Liver (tissue), 9 donors: ENCODE data around the gene RAB27A. TPM values are rescaled to one million over a fixed set of nuclear protein-coding genes. Genes with fewer than 3 reads are reported as not detected.
"Not testable (repeated sequence)": the region's sequence is repeated elsewhere in the genome, so short reads cannot be mapped to it uniquely, and the experiment has no call there.

ENCODE experiments used
- DNase-seq: peaks from one replicate; pipeline ENCODE4 v3.0.0-alpha.2; 2017; ENCODE audit warnings: low spot score
- H3K27ac ChIP-seq, 2 donors: one replicate each; pipeline ENCODE4 v1.7.0; 2013; ENCODE audit warnings: inconsistent platforms in 2 of 2, low read length in 2 of 2, control low read depth in 1 of 2, low read depth in 1 of 2, mild to moderate bottlenecking in 1 of 2
- H3K27me3 ChIP-seq, 4 donors: one replicate each; pipeline versions ENCODE4 v1.6.1 to v1.7.0; 2013; ENCODE audit warnings: low read length in 3 of 4, inconsistent platforms in 1 of 4, mild to moderate bottlenecking in 1 of 4, moderate library complexity in 1 of 4; ENCODE audit not compliant: control insufficient read depth in 4 of 4, insufficient read depth in 4 of 4
- H3K36me3 ChIP-seq, 4 donors: one replicate each; pipeline versions ENCODE4 v1.6.1 to v1.7.0; 2013; ENCODE audit warnings: low read length in 3 of 4, mild to moderate bottlenecking in 3 of 4, low read depth in 1 of 4, moderate library complexity in 1 of 4; ENCODE audit not compliant: control insufficient read depth in 4 of 4, insufficient read depth in 3 of 4
- H3K4me1 ChIP-seq, 4 donors: one replicate each; pipeline versions ENCODE4 v1.6.1 to v1.7.0; 2013; ENCODE audit warnings: low read length in 3 of 4, mild to moderate bottlenecking in 3 of 4, moderate library complexity in 1 of 4; ENCODE audit not compliant: control insufficient read depth in 4 of 4, insufficient read depth in 4 of 4
- H3K4me3 ChIP-seq, 3 donors: one replicate each; pipeline versions ENCODE4 v1.6.1 to v1.7.0; 2013; ENCODE audit warnings: low read length in 3 of 3, control low read depth in 1 of 3, low read depth in 1 of 3, mild to moderate bottlenecking in 1 of 3
- H3K9ac ChIP-seq, 2 donors: one replicate each; pipeline ENCODE4 v1.7.0; 2013; ENCODE audit warnings: low read length in 2 of 2, mild to moderate bottlenecking in 2 of 2, moderate library complexity in 2 of 2, control low read depth in 1 of 2, low read depth in 1 of 2
- H3K9me3 ChIP-seq, 4 donors: one replicate each; pipeline versions ENCODE4 v1.6.1 to v1.7.0; 2013; ENCODE audit warnings: low read length in 3 of 4; ENCODE audit not compliant: control insufficient read depth in 4 of 4
- EGR1 ChIP-seq, 2 donors: IDR thresholded peaks; 2 replicates each; pipeline ENCODE4 v1.6.1; 2016 to 2018; ENCODE audit warnings: antibody characterized with exemption in 2 of 2, low read depth in 2 of 2
- HNF4A ChIP-seq, 2 donors: conservative IDR thresholded peaks; 2 replicates each; pipeline ENCODE4 v1.6.1; 2016; ENCODE audit warnings: antibody characterized with exemption in 2 of 2, mild to moderate bottlenecking in 2 of 2
- HNF4G ChIP-seq: IDR thresholded peaks from 2 replicates; pipeline ENCODE4 v1.6.1; 2016; ENCODE audit warnings: antibody characterized with exemption
- JUND ChIP-seq, 2 donors: IDR thresholded peaks; 2 replicates each; pipeline ENCODE4 v1.6.1; 2016; ENCODE audit warnings: antibody characterized with exemption in 2 of 2
- REST ChIP-seq: IDR thresholded peaks from 2 replicates; pipeline ENCODE4 v1.6.1; 2016; ENCODE audit warnings: antibody characterized with exemption, mild to moderate bottlenecking
- RXRA ChIP-seq, 2 donors: IDR thresholded peaks; 2 replicates each; pipeline ENCODE4 v1.6.1; 2017 to 2018; ENCODE audit warnings: antibody characterized with exemption in 2 of 2, mild to moderate bottlenecking in 1 of 2
- TAF1 ChIP-seq: conservative IDR thresholded peaks from 2 replicates; pipeline ENCODE4 v1.6.1; 2016; ENCODE audit warnings: antibody characterized with exemption, mild to moderate bottlenecking
- WGBS: extraction: QIAGEN DNeasy Blood & Tissue Kit; methylation state at CpG from one replicate; pipeline ENCODE4 v1.1.7; 2013; 5-methylcytosine and 5-hydroxymethylcytosine counted together
- polyA plus RNA-seq, 2 donors: library from polyadenylated mRNA; stranded (reverse) in 1 of 2; unstranded in 1 of 2; fragments of 200-250 nt in 1 of 2; fragments of >200 nt in 1 of 2; fragmentation: Nextera tagmentation in 1 of 2; extraction: Ambion mirVana in 1 of 2; gene quantifications; one replicate each; pipeline versions ENCODE4 v1.2.1 to v1.2.3, GENCODE V29; 2013 to 2015
- total RNA-seq, 2 donors: library from RNA; depleted of rRNA; stranded (reverse); fragments of >200 nt; gene quantifications; one replicate each; pipeline ENCODE4 v1.2.3, GENCODE V29; 2014
- TF ChIP-seq, protein P1 (sequence below): IDR thresholded peaks from 2 replicates; pipeline ENCODE4 v1.6.1; 2016; ENCODE audit warnings: antibody characterized with exemption
- TF ChIP-seq, protein P2 (sequence below): IDR thresholded peaks from 2 replicates; pipeline ENCODE4 v1.6.1; 2016; ENCODE audit warnings: antibody characterized with exemption
- donor health status: healthy.
- donor health status: healthy.
- donor health status: healthy.
- donor health status: healthy.
- donor health status: healthy.

Gene RAB27A
- total and polyA plus RNA-seq, 4 donors, result 6.4 to 30.8 (median 24.9) TPM

- peak overlapping the region in 1 of 2 donors; percentile 19 for H3K27ac ChIP-seq
- H3K4me3 ChIP-seq, result no peak overlapping the region
- H3K9me3 ChIP-seq, result no peaks in the 10 kb centered on the region
- TF ChIP-seq, protein P1, sequence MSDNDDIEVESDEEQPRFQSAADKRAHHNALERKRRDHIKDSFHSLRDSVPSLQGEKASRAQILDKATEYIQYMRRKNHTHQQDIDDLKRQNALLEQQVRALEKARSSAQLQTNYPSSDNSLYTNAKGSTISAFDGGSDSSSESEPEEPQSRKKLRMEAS, result no peak
- no peak for TF ChIP-seq HNF4A (conservative IDR thresholded peaks at IDR 0.05)
- no peak for TF ChIP-seq TAF1
- TF ChIP-seq RXRA (IDR thresholded peaks at IDR 0.05), result no peak
- no peak for TF ChIP-seq REST
- no peak for TF ChIP-seq HNF4G
- no peak for TF ChIP-seq EGR1 (IDR thresholded peaks at IDR 0.05; ENCODE audit: low read depth in 2 of 2)
- no peaks in the 10 kb centered on the region for H3K27me3 ChIP-seq
- peaks cover 0 to 6% (median 2%) of the 10 kb centered on the region in 4 donors for H3K4me1 ChIP-seq
- no peaks in the 10 kb centered on the region for H3K36me3 ChIP-seq
- DNase-seq, result no peak
- H3K9ac ChIP-seq, result no peak overlapping the region
These were observed 7.9 kb downstream of the RAB27A start for GRCh38 chr15:55281517-55282228.

DNA sequence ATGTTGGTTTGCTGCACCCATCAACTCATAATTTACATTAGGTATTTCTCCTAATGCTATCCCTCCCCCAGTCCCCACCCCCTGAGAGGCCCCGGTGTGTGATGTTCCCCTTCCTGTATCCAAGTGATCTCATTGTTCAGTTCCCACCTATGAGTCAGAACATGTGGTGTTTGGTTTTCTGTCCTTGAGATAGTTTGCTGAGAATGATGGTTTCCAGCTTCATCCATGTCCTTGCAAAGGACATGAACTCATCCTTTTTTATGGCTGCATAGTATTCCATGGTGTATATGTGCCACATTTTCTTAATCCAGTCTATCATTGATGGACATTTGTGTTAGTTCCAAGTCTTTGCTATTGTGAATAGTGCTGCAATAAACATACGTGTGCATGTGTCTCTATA is 9.0 kb downstream of the RAB27A start:
- H3K9ac ChIP-seq, H3K4me1 ChIP-seq, H3K27ac ChIP-seq, H3K4me3 ChIP-seq, H3K9me3 ChIP-seq, H3K36me3 ChIP-seq, DNase-seq, H3K27me3 ChIP-seq: not testable (repeated sequence)
- WGBS, result 91% methylated on average over 2 of the region's 2 CpGs

- Histone ChIP-seq H3K4me1 (peaks cover 0 to 6% (median 2%) of the 10 kb centered on the region in 4 donors), H3K9ac (no peak overlapping the region), H3K27ac (peak overlapping the region in 1 of 2 donors; percentile 1), H3K36me3 (no peaks in the 10 kb centered on the region), H3K4me3 (no peak overlapping the region), H3K27me3 (no peaks in the 10 kb centered on the region), H3K9me3 (no peaks in the 10 kb centered on the region)
- WGBS, result 77% methylated on average over 4 of the region's 4 CpGs
- TF ChIP-seq, protein P2, sequence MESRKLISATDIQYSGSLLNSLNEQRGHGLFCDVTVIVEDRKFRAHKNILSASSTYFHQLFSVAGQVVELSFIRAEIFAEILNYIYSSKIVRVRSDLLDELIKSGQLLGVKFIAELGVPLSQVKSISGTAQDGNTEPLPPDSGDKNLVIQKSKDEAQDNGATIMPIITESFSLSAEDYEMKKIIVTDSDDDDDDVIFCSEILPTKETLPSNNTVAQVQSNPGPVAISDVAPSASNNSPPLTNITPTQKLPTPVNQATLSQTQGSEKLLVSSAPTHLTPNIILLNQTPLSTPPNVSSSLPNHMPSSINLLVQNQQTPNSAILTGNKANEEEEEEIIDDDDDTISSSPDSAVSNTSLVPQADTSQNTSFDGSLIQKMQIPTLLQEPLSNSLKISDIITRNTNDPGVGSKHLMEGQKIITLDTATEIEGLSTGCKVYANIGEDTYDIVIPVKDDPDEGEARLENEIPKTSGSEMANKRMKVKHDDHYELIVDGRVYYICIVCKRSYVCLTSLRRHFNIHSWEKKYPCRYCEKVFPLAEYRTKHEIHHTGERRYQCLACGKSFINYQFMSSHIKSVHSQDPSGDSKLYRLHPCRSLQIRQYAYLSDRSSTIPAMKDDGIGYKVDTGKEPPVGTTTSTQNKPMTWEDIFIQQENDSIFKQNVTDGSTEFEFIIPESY, result no peak
- peak; percentile 26 to 66 for TF ChIP-seq JUND (IDR thresholded peaks at IDR 0.05)
- DNase-seq, result no peak
These were observed 9.8 kb downstream of the RAB27A start for GRCh38 chr15:55279746-55280351.
